ENCODE measurements around the gene ZNF83. TPM values are rescaled to one million over a fixed set of nuclear protein-coding genes. Genes with fewer than 3 reads are reported as not detected.

ZNF83 gene
- total RNA-seq, 1 donor from 2014 or later, result 25.8 TPM

DNA sequence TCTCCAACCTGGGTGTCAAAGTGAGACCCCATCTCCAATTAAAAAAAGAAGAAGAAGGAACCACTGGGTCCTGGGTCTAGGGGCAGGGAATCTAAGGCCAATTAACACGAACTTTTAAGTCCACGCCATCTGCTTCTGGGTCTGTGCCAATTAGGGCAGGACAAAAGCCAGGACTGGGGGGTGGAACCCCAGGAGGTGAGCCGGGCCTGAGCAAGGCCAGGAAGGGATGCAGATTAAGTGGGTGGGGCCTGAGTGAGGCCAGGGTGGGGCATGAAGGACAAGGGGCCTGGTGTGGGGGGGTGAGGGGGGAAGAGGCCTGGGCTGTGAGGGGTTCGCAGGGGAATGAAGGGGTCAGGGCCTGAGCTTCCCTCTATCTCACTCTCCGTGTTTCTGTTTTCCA, 26.3 kb upstream of the ZNF83 start:
- Mint-ChIP-seq H3K36me3 (ENCODE audit: low read depth) (peaks cover 70% of the 10 kb centered on the region), H3K4me3 (no peak overlapping the region), H3K4me1 (ENCODE audit: low read depth) (no peaks in the 10 kb centered on the region), H3K27me3 (ENCODE audit: insufficient read depth) (no peaks in the 10 kb centered on the region), H3K9me3 (peaks cover 39% of the 10 kb centered on the region), H3K27ac (no peak overlapping the region)
- intact Hi-C loops (cut with micrococcal nuclease), result no loop called here
- no peak for DNase-seq (ENCODE audit: low spot score)

DNA sequence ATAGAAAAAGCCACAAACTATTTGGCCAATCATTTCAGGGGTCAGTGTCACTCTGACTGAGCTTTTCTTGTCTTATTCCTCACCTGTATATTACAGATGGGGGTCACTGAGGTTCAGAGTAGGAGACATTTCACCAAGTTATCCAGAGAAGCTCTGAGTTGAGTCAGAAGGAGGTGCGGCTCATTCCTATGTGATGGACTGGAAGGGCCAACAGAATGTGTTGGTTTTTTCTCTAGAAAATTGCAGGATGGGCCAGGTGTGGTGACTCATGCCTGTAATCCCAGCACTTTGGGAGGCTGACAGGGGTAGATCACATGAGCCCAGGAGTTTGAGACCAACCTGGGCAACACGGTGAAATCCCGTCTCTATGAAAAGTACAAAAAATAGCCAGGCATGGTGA, 24.5 kb upstream of the ZNF83 start:
- Mint-ChIP-seq H3K27ac (no peak overlapping the region), H3K36me3 (ENCODE audit: low read depth) (peaks cover 81% of the 10 kb centered on the region), H3K9me3 (peaks cover 53% of the 10 kb centered on the region), H3K4me1 (ENCODE audit: low read depth) (no peaks in the 10 kb centered on the region), H3K27me3 (ENCODE audit: insufficient read depth) (no peaks in the 10 kb centered on the region), H3K4me3 (no peak overlapping the region)
- DNase-seq (ENCODE audit: low spot score), result no peak
- intact Hi-C loops (cut with micrococcal nuclease), result no loop called here

DNA sequence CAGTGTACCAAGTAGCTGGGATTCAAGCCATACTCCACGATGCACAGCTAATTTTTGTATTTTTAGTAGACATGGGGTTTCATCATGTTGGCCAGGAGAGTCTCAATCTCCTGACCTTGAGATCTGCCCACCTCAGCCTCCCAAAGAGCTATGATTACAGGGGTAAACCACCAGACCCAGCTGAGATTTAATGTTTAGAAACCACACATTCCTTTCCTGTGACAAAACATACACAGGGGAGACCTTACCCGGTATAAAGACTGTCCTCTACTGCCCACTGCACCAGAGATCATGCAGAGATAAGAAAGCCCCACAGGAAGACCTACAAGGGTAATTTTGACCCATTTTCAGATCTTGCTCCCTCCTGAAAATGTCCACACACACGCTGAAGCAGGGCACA, 22.8 kb upstream of the ZNF83 start:
- H3K27ac Mint-ChIP-seq, result no peak overlapping the region
- H3K9me3 Mint-ChIP-seq, result peaks cover 50% of the 10 kb centered on the region
- no peaks in the 10 kb centered on the region for H3K27me3 Mint-ChIP-seq (ENCODE audit: insufficient read depth)
- DNase-seq (ENCODE audit: low spot score), result no peak
- H3K36me3 Mint-ChIP-seq (ENCODE audit: low read depth), result peaks cover 79% of the 10 kb centered on the region
- no peaks in the 10 kb centered on the region for H3K4me1 Mint-ChIP-seq (ENCODE audit: low read depth)
- no peak overlapping the region for H3K4me3 Mint-ChIP-seq
- intact Hi-C loops (cut with micrococcal nuclease), result no loop called here

DNA sequence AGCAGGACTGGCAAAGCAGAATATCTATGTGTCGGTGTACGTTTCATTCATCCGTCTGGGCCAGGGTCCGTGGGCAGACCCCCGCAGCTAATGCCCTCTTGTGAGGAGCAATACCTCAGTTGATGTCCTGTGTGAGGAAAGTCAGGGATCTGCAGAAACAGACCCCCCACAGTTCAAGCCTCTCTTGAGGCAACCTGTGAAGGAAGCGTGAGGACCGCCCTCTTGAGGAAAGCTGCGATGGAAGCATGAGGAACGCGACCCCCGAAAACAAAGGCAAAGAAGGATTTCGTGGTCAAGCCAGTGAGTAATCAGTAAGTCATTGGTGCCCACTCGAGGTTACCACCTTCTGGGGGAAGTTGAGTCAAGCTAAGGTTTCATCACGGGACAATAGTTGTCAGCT, 20.9 kb upstream of the ZNF83 start:
- Mint-ChIP-seq H3K27me3 (ENCODE audit: insufficient read depth) (no peaks in the 10 kb centered on the region), H3K9me3 (peaks cover 63% of the 10 kb centered on the region), H3K4me1 (ENCODE audit: low read depth) (no peaks in the 10 kb centered on the region), H3K27ac (no peak overlapping the region), H3K4me3 (no peak overlapping the region), H3K36me3 (ENCODE audit: low read depth) (peaks cover 80% of the 10 kb centered on the region)
- no peak for DNase-seq (ENCODE audit: low spot score)
- intact Hi-C loops (cut with micrococcal nuclease), result no loop called here

DNA sequence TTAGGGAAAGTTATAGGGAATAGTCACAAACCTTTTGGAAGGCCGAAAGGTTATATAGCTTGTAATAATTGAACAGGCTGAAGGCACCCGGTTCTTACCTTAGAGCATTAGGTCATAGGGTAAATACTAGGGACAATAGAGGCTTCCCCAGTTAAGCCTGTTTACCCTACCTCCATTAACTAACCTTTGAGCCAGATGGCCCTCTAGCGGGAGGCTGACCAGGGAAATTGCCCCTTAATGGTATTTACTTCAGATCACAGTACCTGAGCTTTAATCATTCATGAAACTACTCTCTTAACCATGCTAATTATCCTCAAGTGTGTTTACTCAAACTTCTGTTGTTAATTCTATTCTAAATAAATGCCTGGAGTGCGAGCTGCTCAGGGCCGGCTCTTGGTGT, 20.4 kb upstream of the ZNF83 start:
- Mint-ChIP-seq H3K36me3 (ENCODE audit: low read depth) (peaks cover 84% of the 10 kb centered on the region), H3K27me3 (ENCODE audit: insufficient read depth) (no peaks in the 10 kb centered on the region), H3K4me3 (no peak overlapping the region), H3K27ac (no peak overlapping the region), H3K9me3 (peaks cover 67% of the 10 kb centered on the region), H3K4me1 (ENCODE audit: low read depth) (no peaks in the 10 kb centered on the region)
- DNase-seq (ENCODE audit: low spot score), result no peak
- intact Hi-C loops (cut with micrococcal nuclease), result no loop called here

DNA sequence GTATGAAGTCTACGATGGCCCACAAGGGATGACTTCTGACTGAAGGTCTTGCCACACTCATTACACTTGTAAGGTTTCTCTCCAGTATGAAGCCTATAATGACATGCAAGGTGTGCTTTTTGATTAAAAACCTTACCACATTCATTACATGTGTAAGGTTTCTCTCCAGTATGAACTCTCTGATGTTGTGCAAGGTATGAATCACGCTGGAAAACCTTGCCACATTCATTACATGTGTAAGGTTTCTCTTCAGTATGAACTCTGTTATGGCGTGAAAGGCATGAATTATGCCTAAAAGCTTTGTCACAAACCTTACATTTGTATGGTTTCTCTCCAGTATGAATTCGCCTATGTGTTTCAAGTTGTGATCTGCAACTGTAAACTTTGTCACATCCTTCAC, 15.0 kb upstream of the ZNF83 start:
- Mint-ChIP-seq H3K4me1 (ENCODE audit: low read depth) (no peaks in the 10 kb centered on the region), H3K27ac (no peak overlapping the region), H3K9me3 (peaks cover 79% of the 10 kb centered on the region), H3K27me3 (ENCODE audit: insufficient read depth) (no peaks in the 10 kb centered on the region), H3K36me3 (ENCODE audit: low read depth) (peaks cover 82% of the 10 kb centered on the region), H3K4me3 (no peak overlapping the region)
- intact Hi-C loops (cut with micrococcal nuclease), result no loop called here
- no peak for DNase-seq (ENCODE audit: low spot score)

DNA sequence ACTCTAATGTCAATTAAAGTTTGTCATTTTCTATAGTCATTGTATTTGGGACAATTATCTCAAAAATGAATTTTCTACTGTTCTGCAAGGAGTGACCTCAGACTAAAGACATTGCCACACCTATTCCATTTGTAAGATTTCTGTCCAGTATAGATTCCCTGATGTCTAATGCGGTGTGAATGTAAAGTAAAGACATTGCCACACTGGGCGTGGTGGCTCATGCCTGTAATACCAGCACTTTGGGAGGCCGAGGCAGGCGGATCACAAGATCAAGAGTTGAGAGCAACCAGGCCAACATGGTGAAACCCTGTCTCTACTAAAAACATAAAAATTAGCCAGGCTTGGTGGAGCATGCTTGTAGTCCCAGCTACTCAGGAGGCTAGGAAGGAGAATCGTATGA, 13.8 kb upstream of the ZNF83 start:
- Mint-ChIP-seq H3K27ac (no peak overlapping the region), H3K4me1 (ENCODE audit: low read depth) (no peaks in the 10 kb centered on the region), H3K27me3 (ENCODE audit: insufficient read depth) (no peaks in the 10 kb centered on the region), H3K4me3 (no peak overlapping the region), H3K36me3 (ENCODE audit: low read depth) (peaks cover 85% of the 10 kb centered on the region), H3K9me3 (peaks cover 83% of the 10 kb centered on the region)
- DNase-seq (ENCODE audit: low spot score), result no peak
- intact Hi-C loops (cut with micrococcal nuclease), result no loop called here

DNA sequence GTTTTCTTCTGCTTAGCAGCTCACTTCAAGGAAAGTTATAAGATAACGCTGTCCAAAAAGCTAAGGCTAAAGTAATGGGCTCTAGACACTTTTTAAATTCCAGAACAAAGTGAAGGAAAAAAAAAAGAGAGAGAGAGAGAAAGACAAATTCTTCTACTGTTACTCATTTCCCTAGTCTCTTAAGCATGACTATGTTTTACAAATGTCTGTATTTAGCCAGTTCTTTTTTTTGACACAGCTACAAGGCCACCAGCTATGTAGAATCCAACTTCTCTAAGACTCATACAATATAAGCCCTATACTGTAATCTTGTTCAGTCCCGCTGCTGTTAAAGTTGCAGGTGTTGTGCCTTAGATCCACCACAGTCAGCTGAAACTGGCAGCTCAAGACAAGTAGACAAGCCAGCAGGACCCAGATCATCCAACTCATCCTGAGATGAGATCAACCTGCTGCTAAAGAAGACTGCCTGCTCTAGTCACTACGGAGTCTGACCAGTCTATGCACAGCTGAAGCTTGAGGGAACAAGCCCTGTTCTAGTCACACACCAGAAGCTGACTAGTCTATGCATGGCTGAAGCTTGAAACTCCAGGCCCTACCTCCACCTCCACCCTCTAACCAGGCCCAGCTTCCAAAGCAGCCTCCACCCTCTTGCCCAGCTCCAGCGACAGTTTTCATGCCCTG, 10.3 kb upstream of the ZNF83 start:
- no peak overlapping the region for H3K27ac Mint-ChIP-seq
- intact Hi-C loops (cut with micrococcal nuclease), result no loop called here
- no peak overlapping the region for H3K4me3 Mint-ChIP-seq
- H3K4me1 Mint-ChIP-seq (ENCODE audit: low read depth), result no peaks in the 10 kb centered on the region
- DNase-seq (ENCODE audit: low spot score), result no peak
- H3K36me3 Mint-ChIP-seq (ENCODE audit: low read depth), result peaks cover 60% of the 10 kb centered on the region
- no peaks in the 10 kb centered on the region for H3K27me3 Mint-ChIP-seq (ENCODE audit: insufficient read depth)
- peaks cover 73% of the 10 kb centered on the region for H3K9me3 Mint-ChIP-seq

DNA sequence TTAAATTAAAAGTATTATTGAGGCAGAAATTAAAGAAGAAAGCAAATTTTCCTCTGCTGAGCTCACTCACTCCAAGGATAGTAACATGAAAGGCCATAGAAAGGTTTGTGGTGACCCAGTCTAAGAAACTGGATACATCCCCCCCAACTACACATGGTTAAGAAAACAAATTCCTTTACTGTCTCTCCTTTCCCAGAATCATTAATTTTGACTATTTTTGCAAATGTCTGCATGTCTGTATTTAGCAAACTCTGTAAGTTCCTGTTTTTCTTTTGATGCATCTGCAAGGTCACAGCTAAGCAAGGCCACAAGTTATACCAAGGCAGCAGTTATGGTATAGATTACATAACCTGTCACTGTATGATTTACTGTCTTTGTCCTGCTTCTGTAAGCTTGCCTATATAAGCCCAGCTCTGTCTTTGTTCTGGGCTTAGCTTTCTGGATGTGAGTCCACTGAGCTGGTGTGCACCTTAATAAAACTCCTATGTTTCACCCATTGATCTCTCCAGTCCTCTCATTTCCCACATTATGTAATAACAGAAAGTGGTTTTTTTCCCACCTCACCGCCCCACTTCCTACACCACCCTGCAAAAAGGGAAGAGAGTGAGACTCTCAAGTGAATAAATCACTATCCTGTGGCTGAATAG, 8.5 kb upstream of the ZNF83 start:
- Mint-ChIP-seq H3K9me3 (peaks cover 61% of the 10 kb centered on the region), H3K4me3 (no peak overlapping the region), H3K4me1 (ENCODE audit: low read depth) (no peaks in the 10 kb centered on the region), H3K27me3 (ENCODE audit: insufficient read depth) (no peaks in the 10 kb centered on the region), H3K27ac (no peak overlapping the region), H3K36me3 (ENCODE audit: low read depth) (peaks cover 46% of the 10 kb centered on the region)
- intact Hi-C loops (cut with micrococcal nuclease), result no loop called here
- no peak for DNase-seq (ENCODE audit: low spot score)

DNA sequence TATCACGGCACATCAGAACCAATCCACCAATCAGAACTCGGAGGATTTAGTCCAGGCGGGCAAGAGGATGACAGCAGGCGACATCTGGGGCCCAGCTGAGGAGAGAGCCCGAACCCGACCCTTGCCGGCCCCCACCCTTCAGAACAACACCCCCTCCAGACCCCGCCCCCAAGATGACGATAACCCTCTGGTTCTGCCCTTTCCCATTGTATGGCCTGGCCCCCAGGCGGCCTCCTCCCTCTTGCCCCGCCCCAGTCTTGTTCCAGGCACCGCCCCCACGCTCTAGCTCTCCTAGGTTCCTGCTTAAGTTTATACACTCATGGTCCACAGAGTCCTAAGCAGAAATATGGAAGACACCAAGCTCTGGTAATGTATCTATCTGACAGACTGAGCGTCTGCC, 2.8 kb upstream of the ZNF83 start:
- DNase-seq (ENCODE audit: low spot score), result no peak
- intact Hi-C loops (cut with micrococcal nuclease), result no loop called here
- Mint-ChIP-seq H3K4me3 (no peak overlapping the region), H3K36me3 (ENCODE audit: low read depth) (peaks cover 19% of the 10 kb centered on the region), H3K4me1 (ENCODE audit: low read depth) (peaks cover 26% of the 10 kb centered on the region), H3K27me3 (ENCODE audit: insufficient read depth) (no peaks in the 10 kb centered on the region), H3K27ac (no peak overlapping the region), H3K9me3 (peaks cover 33% of the 10 kb centered on the region)

DNA sequence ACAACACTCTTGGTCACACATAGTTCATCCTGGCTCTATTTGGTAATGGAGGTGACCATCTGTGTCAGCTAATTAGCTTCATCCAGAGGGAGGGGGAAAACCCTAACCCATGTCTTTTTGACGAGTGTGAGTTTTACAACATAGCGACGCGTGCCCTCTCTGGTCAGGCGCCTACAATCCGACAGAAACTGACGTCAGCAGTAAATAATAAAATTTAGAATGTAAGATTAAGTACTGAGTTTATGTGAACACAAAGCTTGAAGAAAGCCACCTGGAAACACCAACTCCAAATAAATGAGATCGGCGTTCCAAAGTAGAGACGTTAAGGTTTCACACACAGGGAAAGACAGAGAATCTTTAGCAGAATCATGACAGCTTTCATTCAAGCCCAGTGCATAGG, 1.8 kb upstream of the ZNF83 start:
- Mint-ChIP-seq H3K4me3 (no peak overlapping the region), H3K36me3 (ENCODE audit: low read depth) (peaks cover 20% of the 10 kb centered on the region), H3K27ac (no peak overlapping the region), H3K4me1 (ENCODE audit: low read depth) (peaks cover 26% of the 10 kb centered on the region), H3K27me3 (ENCODE audit: insufficient read depth) (no peaks in the 10 kb centered on the region), H3K9me3 (peaks cover 34% of the 10 kb centered on the region)
- no peak for DNase-seq (ENCODE audit: low spot score)
- intact Hi-C loops (cut with micrococcal nuclease), result loop anchor here (2.0 kb wide), 1 partner anchor 283 kb away; the partner anchor contains the start of gene ZNF888

DNA sequence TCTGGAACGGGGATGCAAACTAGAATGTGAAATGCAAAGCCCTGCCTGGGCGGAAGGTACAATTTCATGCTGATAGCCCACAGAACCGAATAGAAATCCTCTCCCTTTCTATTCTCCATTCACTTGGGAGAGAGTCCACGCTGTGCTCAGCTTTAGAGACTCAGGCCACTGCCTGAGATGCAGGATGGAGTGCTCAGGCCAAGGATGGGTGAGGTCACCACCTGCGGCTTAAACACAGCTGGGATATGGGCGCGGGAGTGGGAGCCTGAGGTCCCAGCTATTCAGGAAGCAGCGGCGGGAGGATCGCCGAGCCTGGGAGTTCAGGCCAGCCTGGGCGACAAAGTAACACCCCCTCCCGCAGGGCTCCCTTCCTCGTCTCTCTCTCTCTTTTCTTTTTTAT, 446 bp upstream of the ZNF83 start:
- intact Hi-C loops (cut with micrococcal nuclease), result loop anchor here (1.0 to 2.0 kb wide), 19 partner anchors 37 to 793 kb away; partner anchors contain the start of genes ZNF160, ZNF320, ZNF468 and ZNF480
- H3K27ac Mint-ChIP-seq, result peak overlapping the region; percentile 58
- no peaks in the 10 kb centered on the region for H3K27me3 Mint-ChIP-seq (ENCODE audit: insufficient read depth)
- peaks cover 30% of the 10 kb centered on the region for H3K9me3 Mint-ChIP-seq
- H3K4me3 Mint-ChIP-seq, result peak overlapping the region; percentile 93
- DNase-seq (ENCODE audit: low spot score), result peak; percentile 1
- peaks cover 26% of the 10 kb centered on the region for H3K4me1 Mint-ChIP-seq (ENCODE audit: low read depth)
- peaks cover 26% of the 10 kb centered on the region for H3K36me3 Mint-ChIP-seq (ENCODE audit: low read depth)

DNA sequence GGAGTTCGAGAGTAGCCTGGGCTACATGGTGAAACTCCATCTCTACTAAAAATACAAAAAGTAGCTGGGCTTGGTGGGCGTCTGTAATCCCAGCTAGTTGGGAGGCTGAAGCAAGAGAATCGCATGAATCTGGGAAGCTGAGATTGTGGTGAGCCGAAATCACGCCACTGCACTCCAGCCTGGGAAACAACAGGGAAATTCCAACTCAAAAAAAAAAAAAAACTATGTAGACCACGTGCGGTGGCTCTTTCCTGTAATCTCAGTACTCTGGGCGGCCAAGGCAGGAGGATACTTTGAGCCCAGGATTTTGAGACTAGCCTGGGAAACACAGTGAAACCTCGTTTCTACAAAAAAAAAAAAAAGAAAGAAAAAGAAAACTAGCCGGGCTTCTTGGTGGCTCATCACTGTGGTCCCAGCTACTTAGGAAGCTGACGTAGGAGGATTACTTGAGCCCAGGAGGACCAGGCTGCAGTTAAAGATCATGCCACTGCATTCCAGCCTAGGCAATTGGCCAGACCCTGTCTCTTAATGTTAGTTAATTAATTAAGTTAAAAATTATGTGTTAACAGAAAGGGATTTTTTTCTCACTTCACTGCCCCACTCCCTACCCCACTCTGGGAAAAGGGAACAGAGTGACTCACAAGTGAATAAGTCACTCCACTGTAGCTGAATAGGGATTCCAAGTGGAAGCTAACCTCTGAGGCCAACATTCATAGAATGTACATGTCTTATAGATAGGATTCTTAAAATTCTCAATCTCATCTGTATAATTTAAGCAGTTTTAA, 2.2 kb downstream of the ZNF83 start:
- Mint-ChIP-seq H3K27ac (no peak overlapping the region), H3K36me3 (ENCODE audit: low read depth) (peaks cover 43% of the 10 kb centered on the region), H3K4me3 (peak overlapping the region; percentile 93), H3K27me3 (ENCODE audit: insufficient read depth) (no peaks in the 10 kb centered on the region), H3K9me3 (peaks cover 36% of the 10 kb centered on the region), H3K4me1 (ENCODE audit: low read depth) (peaks cover 26% of the 10 kb centered on the region)
- intact Hi-C loops (cut with micrococcal nuclease), result no loop called here
- DNase-seq (ENCODE audit: low spot score), result no peak

All from activated T-helper 1 cell treated with anti-CD3 and anti-CD28 coated beads, Interleukin-12 subunit alpha, Interleukin-12 subunit beta, Interleukin-2, Interleukin-4 antibody, amounts not matched to agents 30 ng/mL and 10 ng/mL and 1 ng/mL, durations not matched to agents 14 hours and 24 hours and 36 hours (primary cell).